ENCODE measurements around the gene PRTN3.

Gene PRTN3

DNA sequence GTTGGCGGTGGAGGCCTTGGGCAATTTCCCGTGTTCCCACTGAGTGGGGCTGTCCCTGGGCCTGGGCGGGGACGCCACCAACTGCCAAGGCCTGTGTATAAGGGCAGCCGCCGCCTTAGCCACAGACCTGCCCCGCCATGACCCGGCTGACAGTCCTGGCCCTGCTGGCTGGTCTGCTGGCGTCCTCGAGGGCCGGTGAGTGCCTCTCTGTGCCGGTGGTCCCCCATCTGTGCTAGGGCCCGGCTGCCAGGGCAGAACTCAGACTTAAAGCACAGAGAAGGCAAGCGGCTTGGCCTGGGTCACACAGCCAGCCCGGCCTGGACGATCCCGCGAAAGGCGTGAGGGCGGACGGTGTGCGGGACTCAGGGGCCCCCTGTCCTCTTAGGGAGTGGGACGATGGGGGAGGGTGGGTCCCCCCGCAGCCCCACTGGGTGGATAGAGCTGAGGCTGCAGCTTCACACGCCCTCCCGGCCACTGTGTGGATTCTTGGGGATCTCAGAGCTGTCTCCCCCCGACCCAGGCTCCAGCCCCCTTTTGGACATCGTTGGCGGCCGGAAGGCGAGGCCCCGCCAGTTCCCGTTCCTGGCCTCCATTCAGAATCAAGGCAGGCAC lies 13.0 kb upstream of the PRTN3 start, which contains the start of gene AZU1:
AZU1 (plus strand) TSS at position 128 of the 612 bp plus-strand sequence; CDS start at position 138, 10 bp downstream.
- no peaks in the 10 kb centered on the region for H3K4me1 ChIP-seq (ENCODE audit: insufficient read depth, low read length, poor library complexity, severe bottlenecking)
- H3K79me2 ChIP-seq (ENCODE audit: insufficient read depth, low read length), result no peaks in the 10 kb centered on the region
- H3K9ac ChIP-seq (ENCODE audit: low read depth, low read length, poor library complexity, severe bottlenecking), result no peak within 1 kb of the TSS
- H3K9me2 ChIP-seq (replicated peaks; ENCODE audit: low read depth, low read length), result no peaks in the 10 kb centered on the region
- no peak for TF ChIP-seq CTCF (conservative IDR thresholded peaks at IDR 0.05; ENCODE audit: low read length)
- TF ChIP-seq EZH2phosphoT487 (IDR thresholded peaks at IDR 0.05; ENCODE audit: borderline replicate concordance), result no peak
- H3K36me3 ChIP-seq (ENCODE audit: insufficient read depth, low read length), result no peaks in the 10 kb centered on the region
- no peaks in the 10 kb centered on the region for H3F3A ChIP-seq (ENCODE audit: low read depth)
- H3K9me3 ChIP-seq (ENCODE audit: insufficient read depth, low read depth, low read length), result no peaks in the 10 kb centered on the region
- no peak within 1 kb of the TSS for H3K4me2 ChIP-seq (ENCODE audit: low read depth, low read length, poor library complexity, severe bottlenecking)
- no peak within 1 kb of the TSS for H3K4me3 ChIP-seq (ENCODE audit: low read length, poor library complexity, severe bottlenecking)
- no peak within 1 kb of the TSS for H2AFZ ChIP-seq (ENCODE audit: low read length)
- no peaks in the 10 kb centered on the region for H3K27me3 ChIP-seq (ENCODE audit: insufficient read depth, low read length, poor library complexity, severe bottlenecking)
- no peaks in the 10 kb centered on the region for H4K20me1 ChIP-seq (ENCODE audit: insufficient read depth, low read length, poor library complexity, severe bottlenecking)

DNA sequence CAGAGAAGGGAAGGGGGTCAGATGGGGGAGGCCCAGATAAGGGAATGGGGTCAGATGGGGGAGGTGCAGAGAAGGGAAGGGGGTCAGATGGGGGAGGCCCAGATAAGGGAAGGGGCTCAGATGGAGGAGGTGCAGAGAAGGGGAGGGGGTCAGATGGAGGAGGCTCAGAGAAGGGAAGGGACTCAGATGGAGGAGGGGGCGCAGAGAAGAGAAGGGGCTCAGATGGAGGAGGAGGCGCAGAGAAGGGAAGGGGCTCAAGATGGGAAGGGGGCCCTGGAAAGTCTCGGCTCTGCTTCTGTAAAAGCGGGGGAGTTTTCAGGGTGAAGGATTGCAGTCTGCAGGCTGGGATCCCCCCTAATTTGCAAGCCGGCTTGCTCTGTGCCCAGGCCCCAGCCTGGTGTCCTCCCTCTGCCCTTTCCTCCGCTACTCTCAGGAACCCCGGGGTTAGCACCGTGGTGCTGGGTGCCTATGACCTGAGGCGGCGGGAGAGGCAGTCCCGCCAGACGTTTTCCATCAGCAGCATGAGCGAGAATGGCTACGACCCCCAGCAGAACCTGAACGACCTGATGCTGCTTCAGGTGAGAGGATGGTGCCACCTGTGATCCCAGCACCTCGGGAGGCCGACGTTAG lies 11.6 kb upstream of the PRTN3 start:
- Histone ChIP-seq H3K36me3 (ENCODE audit: insufficient read depth, low read length) (no peaks in the 10 kb centered on the region), H3F3A (ENCODE audit: low read depth) (no peaks in the 10 kb centered on the region), H2AFZ (ENCODE audit: low read length) (no peak overlapping the region), H3K9me2 (replicated peaks; ENCODE audit: low read depth, low read length) (no peaks in the 10 kb centered on the region), H3K4me2 (ENCODE audit: low read depth, low read length, poor library complexity, severe bottlenecking) (no peak overlapping the region), H4K20me1 (ENCODE audit: insufficient read depth, low read length, poor library complexity, severe bottlenecking) (no peaks in the 10 kb centered on the region), H3K9ac (ENCODE audit: low read depth, low read length, poor library complexity, severe bottlenecking) (no peak overlapping the region), H3K27me3 (ENCODE audit: insufficient read depth, low read length, poor library complexity, severe bottlenecking) (no peaks in the 10 kb centered on the region), H3K79me2 (ENCODE audit: insufficient read depth, low read length) (no peaks in the 10 kb centered on the region), H3K4me3 (ENCODE audit: low read length, poor library complexity, severe bottlenecking) (no peak overlapping the region), H3K9me3 (ENCODE audit: insufficient read depth, low read depth, low read length) (no peaks in the 10 kb centered on the region), H3K4me1 (ENCODE audit: insufficient read depth, low read length, poor library complexity, severe bottlenecking) (no peaks in the 10 kb centered on the region)
- TF ChIP-seq EZH2phosphoT487 (IDR thresholded peaks at IDR 0.05; ENCODE audit: borderline replicate concordance) (no peak), CTCF (conservative IDR thresholded peaks at IDR 0.05; ENCODE audit: low read length) (no peak)

DNA sequence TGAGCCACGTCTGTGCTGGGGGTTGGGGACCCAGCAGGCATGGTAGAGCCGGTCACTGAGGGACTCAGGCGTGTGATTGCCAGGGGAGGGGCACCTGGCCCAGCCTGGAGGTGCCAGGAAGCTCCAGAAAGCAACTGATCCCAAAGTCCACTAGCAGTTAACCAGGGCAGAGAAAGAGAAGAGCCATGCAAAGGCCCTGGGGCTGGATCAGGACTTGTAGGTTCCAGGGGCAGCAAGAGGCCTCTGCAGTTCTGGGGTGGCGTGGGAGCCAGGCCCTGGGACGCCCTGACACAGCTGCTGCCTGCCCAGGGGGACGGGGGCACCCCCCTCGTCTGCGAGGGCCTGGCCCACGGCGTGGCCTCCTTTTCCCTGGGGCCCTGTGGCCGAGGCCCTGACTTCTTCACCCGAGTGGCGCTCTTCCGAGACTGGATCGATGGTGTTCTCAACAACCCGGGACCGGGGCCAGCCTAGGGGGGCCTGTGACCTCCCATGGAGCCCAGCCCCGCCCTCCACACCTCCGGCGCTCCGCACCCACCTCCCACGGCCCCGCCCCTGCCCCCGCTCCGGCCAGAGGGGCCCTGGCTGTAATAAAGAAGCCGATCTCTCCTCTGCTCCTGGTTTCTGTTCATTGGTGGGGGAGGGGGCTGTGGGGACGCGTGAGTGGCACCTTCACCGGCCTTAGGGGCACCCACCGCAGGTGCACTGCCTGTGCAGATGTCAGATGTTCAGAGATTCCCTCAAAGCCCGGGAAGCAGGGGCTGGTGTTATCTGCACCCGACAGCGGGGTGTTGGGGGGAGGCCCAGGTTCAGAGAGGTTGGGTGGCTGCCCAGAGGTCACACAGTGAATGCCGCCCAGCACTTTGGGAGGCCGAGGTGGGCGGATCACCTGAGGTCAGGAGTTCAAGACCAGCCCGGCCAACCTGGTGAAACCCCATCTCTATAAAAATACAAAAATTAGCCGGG lies 9.1 kb upstream of the PRTN3 start:
- Histone ChIP-seq H3K4me2 (ENCODE audit: low read depth, low read length, poor library complexity, severe bottlenecking) (no peak overlapping the region), H3K79me2 (ENCODE audit: insufficient read depth, low read length) (no peaks in the 10 kb centered on the region), H3K4me1 (ENCODE audit: insufficient read depth, low read length, poor library complexity, severe bottlenecking) (no peaks in the 10 kb centered on the region), H3K36me3 (ENCODE audit: insufficient read depth, low read length) (no peaks in the 10 kb centered on the region), H3F3A (ENCODE audit: low read depth) (no peaks in the 10 kb centered on the region), H3K9ac (ENCODE audit: low read depth, low read length, poor library complexity, severe bottlenecking) (no peak overlapping the region), H3K9me2 (replicated peaks; ENCODE audit: low read depth, low read length) (no peaks in the 10 kb centered on the region), H2AFZ (ENCODE audit: low read length) (no peak overlapping the region), H4K20me1 (ENCODE audit: insufficient read depth, low read length, poor library complexity, severe bottlenecking) (no peaks in the 10 kb centered on the region), H3K27me3 (ENCODE audit: insufficient read depth, low read length, poor library complexity, severe bottlenecking) (no peaks in the 10 kb centered on the region), H3K9me3 (ENCODE audit: insufficient read depth, low read depth, low read length) (no peaks in the 10 kb centered on the region), H3K4me3 (ENCODE audit: low read length, poor library complexity, severe bottlenecking) (no peak overlapping the region)
- TF ChIP-seq EZH2phosphoT487 (IDR thresholded peaks at IDR 0.05; ENCODE audit: borderline replicate concordance) (no peak), CTCF (conservative IDR thresholded peaks at IDR 0.05; ENCODE audit: low read length) (no peak)

Data from Loucy (cell line).